UCSD-AML1 (cell line): ENCODE results near the gene FARSA.
"Not testable (repeated sequence)": the region's sequence is repeated elsewhere in the genome, so short reads cannot be mapped to it uniquely, and the experiment has no call there.

Source experiments
- DNase-seq: peaks from one replicate; lab custom pipeline; 2025; ENCODE audit not compliant: unreplicated experiment; lab: John Stamatoyannopoulos, UW

The FARSA gene

DNA sequence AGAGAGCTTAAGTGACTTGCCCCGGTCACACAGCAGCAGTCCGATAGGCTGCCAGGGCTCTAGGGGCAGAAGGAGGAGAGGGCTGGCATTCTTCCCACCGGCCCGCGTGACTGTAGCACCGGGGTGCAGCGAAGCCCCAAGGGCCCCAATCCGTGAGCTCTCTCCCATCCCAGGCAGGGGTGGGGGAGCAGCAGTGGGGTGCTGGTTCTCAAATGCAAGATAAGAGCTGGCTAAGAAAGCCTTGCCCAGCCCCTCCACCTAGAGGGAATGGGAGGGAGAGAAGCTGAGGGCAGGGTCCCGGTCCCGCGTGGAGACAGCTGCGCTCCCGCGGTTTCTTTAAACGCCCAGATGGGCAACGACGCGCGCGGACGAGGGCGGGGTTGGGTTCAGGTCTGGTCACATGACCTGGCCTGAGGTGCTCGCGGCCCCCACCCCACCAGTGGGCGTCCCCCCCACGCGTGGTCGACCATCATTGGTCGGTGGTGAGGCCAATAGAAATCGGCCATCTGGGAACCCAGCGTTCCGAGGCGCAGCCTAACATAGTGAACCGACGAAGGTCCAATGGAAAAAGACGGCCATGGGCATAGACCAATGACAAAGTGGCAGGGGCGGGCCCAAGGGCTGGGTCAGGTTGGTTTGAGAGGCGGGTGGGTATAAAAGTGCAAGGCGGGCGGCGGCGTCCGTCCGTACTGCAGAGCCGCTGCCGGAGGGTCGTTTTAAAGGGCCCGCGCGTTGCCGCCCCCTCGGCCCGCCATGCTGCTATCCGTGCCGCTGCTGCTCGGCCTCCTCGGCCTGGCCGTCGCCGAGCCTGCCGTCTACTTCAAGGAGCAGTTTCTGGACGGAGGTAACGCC, 4.6 kb upstream of the FARSA start, which contains the start of gene CALR:
Gene CALR (plus strand): TSS at position 683 of the 852 bp plus-strand sequence. CDS start 71 bp downstream, at position 754.
- DNase-seq = peak; percentile 99

DNA sequence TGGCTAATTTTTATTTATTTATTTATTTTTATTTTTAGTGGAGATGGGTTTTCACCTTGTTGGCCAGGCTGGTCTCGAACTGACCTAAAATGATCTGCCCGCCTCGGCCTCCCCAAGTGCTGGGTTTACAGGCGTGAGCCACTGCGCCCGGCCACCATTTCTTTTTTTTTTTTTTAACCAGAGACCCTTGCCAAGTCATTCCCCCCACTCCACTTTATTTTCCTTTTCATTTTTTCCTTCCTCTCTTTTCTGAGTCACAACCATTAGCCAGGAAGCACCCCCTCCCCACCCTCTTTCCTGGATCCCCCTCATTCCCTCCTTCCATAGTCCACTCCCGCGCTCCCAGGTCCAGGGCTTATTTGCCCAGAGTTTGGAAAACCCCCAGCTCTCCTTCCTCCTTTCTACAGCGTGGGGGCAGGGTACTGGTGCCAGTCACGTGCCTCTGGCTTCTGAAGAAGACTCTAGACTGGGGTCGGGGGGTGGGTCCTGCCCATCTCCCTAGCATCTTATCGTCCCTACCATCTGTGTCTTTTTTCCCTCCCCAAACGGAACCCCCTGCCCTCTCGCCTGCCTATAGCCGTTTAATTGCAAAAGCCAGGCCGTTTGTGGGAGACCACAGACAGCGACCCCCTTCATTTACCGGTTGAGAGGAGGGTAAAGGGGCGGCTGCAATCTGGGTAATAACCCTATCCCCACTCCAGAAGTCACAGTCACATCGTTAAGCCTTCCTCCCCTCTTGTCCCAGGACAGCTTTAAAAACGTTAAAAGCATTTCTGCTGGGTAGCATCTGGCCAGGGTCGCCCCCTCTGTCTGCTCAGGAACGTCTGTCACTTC, 3.8 kb upstream of the FARSA start:
- peak; percentile 63 for DNase-seq

DNA sequence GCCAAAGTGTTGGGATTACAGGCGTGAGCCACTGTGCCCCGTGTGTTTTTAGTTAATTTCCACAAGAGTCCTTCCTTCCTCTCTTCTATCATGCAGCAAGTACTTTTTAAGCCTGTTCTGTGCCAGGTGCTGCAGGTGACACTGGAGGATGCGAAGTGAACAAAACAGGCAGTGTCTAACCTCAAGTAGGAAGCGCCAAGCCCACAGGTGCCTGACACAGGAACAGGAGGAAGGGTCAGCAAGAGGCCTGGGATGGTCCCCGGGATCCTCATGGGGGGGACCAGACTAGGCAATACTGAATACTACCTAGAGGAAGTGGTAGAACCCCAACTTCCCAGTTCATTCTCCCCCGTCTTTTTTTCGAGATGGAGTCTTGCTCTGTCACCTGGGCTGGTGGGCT, 3.1 kb upstream of the FARSA start:
- no peak for DNase-seq

DNA sequence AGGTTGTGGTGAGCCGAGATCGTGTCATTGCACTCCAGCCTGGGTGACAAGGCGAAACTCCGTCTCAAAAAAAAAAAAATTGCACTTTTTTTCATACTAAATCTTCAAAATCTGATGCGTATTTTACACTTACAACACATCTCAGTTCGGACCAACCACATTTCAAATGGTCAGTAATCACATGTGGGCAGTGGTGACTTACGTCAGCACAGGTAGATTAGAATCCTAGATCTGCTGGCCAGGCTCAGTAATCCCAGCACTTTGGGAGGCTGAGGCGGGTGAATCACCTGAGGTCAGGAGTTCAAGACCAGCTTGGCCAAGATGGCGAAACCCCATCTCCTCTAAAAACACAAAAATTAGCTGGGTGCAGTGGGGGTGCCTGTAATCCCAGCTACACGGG, 1.6 kb upstream of the FARSA start:
- no peak for DNase-seq

DNA sequence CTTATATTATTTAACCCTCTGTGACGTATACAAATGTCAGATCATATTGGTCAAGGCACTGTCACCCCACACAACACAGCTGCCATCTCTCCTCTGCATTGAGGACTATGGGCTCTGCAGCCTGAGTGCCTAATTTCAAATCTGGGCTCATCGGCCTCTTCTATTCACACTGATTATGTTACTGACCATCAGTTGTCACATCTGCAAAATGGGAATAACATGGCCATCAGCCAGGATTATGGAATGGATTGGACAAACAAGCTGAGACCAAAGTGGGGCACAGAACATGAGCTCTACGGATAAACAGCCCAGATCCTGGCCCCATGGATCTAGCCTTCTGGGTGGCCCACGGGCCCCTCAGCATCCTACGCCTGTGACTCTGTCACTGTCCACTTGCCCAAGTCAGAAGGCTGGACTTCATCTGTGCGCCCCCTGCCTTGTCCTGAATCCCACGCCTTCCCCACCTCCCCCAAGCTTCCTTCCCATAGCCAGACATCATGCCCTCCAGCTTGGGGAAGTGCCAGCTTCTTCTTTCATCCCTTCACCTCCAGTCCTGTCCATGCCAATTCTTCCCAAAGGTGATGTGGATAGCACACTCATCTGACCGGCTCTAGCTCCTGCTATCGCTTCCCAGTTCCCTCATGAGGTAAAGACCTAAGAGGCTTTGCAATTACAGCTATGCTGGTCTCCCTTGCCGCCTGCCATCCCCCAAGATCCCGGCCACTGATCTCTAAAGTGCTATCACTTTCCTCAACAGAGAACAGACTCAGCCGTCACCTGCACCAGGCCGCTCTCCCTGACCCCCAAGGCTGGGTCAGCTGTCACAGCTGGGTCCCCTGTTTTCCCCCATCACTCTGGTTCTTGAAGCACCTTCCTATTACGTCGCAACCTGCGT, 872 bp downstream of the FARSA start:
- DNase-seq = no peak

DNA sequence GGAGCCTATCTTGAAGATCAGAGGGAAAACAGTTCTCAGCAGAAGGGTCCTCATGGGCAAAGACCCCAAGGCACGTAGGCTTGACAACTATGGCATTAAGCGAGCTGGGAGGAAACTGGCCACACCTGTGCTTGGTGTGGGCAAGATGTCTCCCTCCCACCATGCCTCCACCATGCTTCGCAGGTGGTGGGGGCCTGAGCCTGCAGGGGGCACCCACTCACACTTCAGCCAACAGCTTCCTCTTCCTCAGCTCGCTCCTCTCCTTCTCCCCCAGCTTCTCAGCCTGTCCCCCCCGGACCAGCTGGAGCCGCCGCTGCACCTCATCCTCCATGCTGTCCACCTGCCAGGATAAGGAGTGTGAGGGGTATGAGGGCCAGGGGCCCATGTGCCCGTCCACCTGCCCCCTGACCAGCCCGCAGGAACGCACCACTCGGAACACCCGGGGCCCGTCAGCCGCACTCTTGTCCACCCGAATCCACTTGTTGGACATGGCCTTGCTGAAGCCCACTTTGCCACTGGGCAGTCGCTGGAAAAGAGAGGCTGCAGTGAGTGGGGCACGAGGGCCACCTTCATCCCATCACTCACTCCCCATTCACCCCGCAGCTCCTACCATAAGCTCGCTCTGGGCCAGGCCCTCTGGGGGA, 3.4 kb downstream of the FARSA start:
- no peak for DNase-seq

DNA sequence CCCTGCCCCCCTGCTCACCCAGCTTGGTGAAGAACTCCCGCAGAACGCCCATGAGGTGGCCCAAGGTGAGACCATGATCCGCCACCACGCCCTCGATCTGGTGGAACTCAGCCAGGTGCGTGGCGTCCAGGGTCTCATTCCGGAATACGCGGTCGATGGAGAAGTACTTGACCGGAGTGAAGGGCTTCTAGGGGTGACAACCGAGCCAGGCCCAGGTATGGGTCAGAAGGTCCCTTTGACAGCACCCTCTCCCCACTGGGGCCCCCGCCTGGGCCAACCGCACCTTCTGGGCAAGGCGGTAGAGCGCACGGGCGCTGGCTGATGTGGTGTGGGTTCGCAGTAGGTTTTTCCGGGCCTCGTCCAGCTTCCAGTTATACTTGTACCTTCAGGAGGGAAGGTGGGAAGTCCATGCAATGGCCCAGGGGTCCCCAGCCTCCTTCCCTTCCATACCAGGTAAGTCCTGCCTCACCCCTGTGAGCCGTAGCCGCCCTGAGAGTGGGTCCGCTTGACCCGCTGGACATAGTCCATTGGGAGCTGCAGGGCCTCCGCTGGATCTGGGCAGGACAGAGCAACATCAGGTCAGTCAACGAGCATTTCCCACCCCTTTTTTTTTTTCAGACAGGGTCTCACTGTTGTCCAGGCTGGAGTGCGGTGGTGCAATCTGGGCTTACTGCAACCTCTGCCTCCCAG, 8.7 kb downstream of the FARSA start:
- no peak for DNase-seq

DNA sequence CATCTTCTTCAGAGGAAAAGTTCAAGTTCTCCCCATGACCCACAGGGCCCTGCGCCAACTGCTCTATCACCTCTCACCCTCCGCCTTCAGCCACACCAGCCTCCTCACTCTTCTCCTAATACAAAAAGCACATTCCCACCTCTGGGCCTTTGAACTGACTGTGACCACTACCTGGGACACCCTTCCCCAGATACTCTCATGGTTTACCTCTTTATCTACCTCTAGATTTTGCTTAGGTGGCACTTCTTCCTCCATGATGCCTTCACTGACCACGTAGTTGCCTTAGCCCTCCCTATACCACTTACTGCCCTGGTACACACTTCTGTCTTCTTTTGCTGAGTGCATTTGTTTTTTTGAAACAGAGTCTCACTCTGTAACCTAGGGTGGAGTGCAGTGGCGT, 10.6 kb downstream of the FARSA start:
- no peak for DNase-seq

DNA sequence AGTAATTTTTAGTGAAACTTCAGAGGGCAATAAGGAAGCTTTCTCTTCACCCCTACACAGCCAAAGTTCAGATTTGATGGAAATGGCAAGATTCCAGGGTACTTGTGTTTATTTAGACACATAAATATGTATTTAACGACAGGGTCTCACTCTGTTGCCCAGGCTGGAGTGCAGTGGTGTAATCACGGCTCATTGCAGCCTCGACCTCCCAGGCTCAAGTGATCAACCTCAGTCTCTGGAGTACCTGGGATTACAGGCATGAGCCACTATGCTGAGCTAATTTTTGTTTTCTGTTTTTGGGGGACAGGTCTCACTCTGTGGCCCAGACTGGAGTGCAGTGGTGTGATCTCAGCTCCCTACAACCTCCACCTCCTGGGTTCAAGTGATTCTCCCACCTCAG, 12.5 kb downstream of the FARSA start:
- no peak for DNase-seq

DNA sequence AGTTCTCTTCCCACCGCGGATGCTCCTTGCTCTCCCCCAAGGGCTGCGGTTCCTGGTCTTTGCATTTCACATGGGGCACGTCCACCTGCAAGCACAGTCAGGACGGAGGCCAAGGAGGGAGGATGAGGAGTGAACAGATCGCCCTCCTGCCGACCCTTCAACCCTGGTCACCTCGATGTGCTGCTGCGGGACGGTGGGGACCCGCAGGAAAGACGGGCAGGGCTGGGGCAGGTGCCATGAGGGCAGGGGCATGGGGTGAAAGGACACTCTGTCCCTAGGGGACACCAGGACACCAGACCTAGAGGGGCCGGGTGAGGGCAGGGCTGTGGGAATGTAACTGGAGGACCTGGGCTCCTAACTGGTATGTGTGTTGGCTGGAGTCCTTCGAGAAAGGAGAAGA, 15.3 kb downstream of the FARSA start:
- no peak for DNase-seq

DNA sequence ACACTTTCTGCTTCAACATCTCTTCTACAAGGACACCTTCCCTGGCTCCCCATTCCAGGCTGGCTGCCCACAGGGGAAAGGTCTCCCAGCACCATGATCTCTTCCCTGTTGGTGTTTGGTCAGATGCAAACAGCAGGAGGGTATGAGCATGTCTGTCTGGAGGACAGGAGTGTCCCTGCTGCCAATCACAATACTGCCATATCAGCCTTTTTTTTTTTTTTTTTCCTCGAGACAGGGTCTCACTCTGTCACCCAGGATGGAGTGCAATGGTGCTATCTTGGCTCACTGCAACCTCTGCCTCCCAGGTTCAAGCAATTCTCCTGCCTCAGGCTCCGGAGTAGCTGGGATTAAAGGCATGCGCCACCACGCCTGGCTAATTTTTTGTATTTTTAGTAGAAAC, 17.7 kb downstream of the FARSA start:
- not testable (repeated sequence) for DNase-seq

DNA sequence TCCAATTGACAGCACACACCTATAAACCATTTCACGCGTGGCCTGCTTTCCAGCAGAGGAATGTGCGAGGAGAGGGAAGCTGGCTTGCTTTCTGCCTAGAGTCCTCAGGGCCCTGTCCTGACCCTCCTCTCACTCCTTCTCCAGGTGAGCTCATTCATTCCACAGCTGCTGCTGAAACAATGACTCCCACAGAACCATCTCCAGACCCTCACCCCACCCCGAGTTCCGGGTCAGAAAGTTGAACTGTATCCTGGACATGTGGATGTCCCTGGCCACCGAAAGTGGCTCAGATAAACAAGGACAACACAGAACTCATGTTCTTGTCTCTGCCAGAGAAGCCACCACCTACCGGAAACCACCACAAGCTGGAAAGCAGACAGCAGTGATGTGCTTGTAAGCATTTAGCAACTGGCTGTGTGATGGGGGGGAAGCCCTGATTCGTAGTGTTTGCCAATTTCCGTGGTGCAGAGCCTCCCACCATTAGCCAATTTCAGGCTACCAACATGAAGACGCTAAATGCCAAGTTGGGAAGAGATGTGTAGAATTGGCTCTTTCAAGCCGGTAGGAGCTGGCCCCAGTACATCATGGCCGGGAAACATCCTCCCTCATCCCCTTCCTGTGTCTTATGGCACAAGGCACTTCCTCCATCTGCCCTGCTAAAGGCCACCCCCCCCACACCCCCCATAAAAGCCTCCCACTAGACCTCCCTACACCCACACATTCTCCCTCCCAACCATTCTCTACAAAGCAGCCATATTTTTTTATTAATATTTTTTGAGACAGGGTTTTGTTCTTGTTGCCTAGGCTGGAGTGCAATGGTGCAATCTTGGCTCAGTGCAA, 19.4 kb downstream of the FARSA start:
- peak; percentile 46 for DNase-seq

DNA sequence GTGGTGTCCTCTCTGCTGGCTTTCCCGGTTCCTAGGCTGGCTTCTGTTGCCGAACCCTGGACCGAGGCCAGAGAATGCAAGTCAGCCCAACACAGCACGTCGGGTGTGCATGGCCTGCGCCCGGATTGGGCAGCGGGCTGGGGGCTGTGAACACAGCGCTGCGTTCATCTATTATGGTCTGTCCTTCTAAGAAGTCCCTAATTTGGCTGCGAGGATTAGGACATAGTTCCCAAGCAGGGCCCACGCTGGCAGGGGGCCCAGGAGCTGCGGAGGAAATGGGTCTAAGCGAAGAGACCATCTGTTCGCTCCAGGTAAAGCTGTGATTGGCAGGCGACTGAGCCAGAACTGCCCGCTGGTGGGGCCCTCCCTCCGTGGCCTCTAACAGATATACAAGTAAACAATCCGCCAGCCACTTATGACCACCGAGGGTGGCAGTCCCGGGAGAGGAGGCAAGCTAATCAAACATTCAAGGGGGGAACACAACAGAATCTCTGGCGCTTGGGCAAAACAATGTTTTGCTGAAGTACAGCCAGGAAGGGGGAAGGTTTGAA, 20.4 kb downstream of the FARSA start:
- DNase-seq = no peak

DNA sequence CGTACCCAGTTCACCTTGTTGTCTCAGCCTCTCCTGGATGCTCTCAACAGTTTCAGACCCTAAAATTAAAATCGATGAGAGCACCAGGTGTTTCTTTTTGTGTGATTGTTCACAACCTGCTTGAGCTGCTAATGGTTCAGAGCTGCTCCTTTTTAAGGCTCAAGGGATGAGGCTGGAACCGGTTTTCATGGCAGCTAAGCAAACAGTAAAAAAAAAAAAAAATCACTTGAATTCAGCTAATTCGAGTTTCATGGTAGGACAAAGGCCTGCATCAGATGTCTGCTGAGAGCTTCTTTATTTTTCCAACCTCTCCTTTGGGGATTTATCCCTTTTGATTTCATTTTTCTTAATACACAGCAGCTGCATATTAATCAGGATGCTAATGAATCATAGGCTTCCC, 20.9 kb downstream of the FARSA start:
- DNase-seq = no peak

DNA sequence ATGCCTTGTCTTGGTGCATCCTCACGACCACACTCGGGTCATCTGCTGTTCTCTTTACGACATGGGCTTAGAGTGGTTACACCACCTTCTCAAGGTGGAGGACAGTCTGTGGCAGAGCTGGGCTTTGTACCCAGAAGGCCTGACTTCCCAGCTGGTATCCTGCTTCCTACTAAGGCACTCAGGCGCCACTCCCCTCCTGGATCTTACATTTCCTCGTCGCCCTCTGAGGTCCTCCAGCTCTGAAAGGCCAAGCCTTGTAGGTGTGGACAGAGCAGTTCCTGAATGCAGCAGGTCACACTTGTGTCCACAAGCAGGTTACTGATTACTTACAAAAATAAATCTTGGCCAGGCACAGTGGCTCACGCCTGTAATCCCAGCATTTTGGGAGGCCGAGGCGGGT, 26.3 kb downstream of the FARSA start:
- no peak for DNase-seq

DNA sequence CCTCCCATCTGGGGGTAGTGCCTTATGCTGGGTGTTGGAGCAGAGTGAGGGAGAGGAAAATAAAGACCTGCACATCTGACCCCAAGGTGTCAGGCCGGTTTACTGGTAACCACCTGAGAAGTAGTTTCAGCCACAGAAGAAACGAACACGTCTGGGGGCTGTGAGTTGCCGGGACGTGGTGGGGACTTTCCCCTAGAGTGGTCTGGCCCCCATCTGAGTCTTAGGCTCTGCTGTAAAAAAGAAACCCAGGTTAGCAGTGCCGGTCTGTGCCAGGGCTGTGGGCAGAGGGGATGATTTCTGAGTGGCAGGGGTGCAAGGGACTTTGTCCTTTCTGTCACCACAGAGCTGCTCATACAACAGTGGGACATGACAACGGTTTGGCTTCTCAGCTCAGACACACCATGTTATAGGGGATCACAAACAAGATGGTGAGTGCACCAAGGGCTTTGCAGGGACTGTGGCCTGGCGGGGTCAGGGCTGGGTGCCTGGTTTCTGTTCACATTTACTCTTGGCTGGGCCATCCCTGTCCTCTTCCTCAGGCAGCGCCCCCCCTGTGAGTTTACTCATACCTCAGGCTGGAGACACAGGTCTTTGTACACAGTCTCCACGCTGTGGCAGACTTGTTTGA, 33.5 kb downstream of the FARSA start:
- no peak for DNase-seq

DNA sequence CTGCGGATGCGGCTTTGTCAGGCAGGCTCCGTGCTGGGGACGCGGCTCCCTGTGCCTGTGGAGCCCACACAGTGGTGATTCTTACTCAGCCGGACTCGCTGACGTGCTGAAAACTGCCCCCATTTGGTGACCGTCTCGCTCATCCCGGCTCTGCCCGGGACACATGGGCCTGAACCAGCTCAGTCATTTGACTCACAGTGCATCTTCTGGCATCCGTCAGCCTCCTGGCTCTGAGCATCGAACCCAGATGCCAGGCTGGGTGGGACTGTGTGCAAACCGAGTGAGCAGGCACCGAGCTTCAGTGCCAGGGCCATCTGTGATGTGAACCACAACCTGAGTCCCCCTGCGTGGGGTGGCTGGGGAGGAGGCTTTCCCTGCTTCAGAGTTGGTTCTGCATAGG, 37.1 kb downstream of the FARSA start:
- DNase-seq = no peak

DNA sequence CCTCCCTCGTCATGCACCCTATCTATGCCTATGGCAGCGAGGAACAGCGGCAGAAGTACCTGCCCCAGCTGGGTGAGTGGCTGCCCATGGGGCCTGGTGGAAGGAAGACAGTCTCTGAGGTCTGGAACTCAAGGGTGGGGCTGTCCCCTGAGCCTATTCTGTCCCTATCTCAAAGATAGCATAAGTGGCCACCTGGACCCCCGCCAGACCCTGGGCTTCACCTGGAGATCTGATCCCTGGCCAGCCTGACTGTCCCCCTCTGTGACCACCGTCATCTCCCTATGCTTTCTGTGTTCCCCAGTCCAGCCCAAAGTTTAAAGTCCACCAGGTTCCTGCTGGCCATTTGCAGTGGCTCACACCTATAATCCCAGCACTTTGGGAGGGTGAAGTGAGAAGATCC, 39.9 kb downstream of the FARSA start:
- DNase-seq = no peak
